Tibial artery (tissue), 4 donors: Measurements from ENCODE around the gene EFCAB10.

ENCODE experiments used
- DNase-seq, 2 donors: peaks; one replicate each; pipeline ENCODE4 v3.0.0-alpha.2; 2019
- H3K27ac ChIP-seq, 2 donors: fragments of 200-600 bp; sonication (generic) in 1 of 2; 1 replicate in 1 of 2; 2 replicates in 1 of 2; pipeline ENCODE4 v1.5.1; 2018 to 2019; ENCODE audit warnings: mild to moderate bottlenecking in 1 of 2
- H3K27me3 ChIP-seq, 2 donors: fragments of 200-600 bp; sonication (generic) in 1 of 2; one replicate each; pipeline versions ENCODE4 v1.5.1 to v1.6.0; 2016 to 2019
- H3K36me3 ChIP-seq, 3 donors: fragments of 200-600 bp; sonication (generic) in 2 of 3; one replicate each; pipeline ENCODE4 v1.5.1; 2016 to 2019; ENCODE audit warnings: mild to moderate bottlenecking in 2 of 3
- H3K4me1 ChIP-seq, 4 donors: fragments of 200-600 bp; sonication (generic) in 2 of 4; 1 replicate in 3 of 4; 2 replicates in 1 of 4; pipeline ENCODE4 v1.5.1; 2016 to 2019
- H3K4me3 ChIP-seq, 2 donors: fragments of 200-600 bp; sonication (generic) in 1 of 2; 1 replicate in 1 of 2; 2 replicates in 1 of 2; pipeline ENCODE4 v1.5.1; 2018 to 2019; ENCODE audit warnings: mild to moderate bottlenecking in 2 of 2
- H3K9me3 ChIP-seq, 3 donors: fragments of 200-600 bp; sonication (generic) in 1 of 3; one replicate each; pipeline ENCODE4 v1.5.1; 2016 to 2019
- CTCF ChIP-seq, 2 experiments: fragments of 200-600 bp in 1 of 2; fragments of 450-650 bp in 1 of 2; IDR thresholded peaks; one replicate each; pipeline ENCODE4 v1.5.1; 2017 to 2019; ENCODE audit warnings: antibody characterized with exemption in 2 of 2, mild to moderate bottlenecking in 1 of 2, moderate library complexity in 1 of 2
- intact Hi-C: fragments of 100-400 bp; cut with DNase I; formaldehyde crosslinking; loops from one replicate; pipeline ENCODE4 v1.15.0; 2023; ENCODE audit warnings: low total_unique reads

EFCAB10 gene

DNA sequence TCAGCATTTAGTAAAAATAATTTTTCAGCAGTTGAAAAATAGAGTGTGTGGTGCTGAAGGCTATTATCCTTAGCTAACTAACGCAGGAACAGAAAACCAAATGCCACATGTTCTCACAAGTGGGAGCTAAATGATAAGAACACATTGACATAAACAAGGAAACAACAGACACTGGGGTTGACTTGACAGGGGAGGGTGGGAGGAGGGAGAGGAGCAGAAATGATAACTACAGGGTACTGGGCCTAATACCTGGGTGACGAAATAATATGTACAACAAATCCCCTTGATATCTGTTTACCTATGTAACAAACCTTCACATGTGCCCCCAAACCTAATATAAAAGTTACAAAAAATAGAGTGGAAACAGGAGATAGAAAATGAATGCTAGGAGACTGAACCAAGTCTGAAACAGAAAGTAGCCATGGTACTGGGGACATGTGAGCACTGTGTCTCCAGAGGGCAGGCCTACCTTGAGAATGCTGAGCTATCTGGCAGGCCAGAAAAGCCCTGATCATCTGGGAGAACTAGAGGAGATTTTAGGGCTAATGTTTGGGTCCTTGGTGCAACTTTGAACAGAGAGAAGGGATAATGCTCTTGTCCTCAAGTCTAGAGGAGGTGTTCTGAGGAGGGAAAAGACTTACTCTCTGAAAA is 4.7 kb upstream of the EFCAB10 start:
- Histone ChIP-seq H3K27me3 (peaks cover 0 to 10% of the 10 kb centered on the region in 2 donors), H3K4me3 (no peak overlapping the region), H3K36me3 (no peaks in the 10 kb centered on the region), H3K27ac (no peak overlapping the region), H3K4me1 (peaks cover 0 to 11% (median 3%) of the 10 kb centered on the region in 4 donors), H3K9me3 (no peaks in the 10 kb centered on the region)
- TF ChIP-seq CTCF (IDR thresholded peaks at IDR 0.05), result no peak
- DNase-seq, result no peak
- intact Hi-C loops, result no loop called here

GRCh38 chr7:105584165-105584564 is 2.9 kb upstream of the EFCAB10 start:
- no peak for TF ChIP-seq CTCF (IDR thresholded peaks at IDR 0.05)
- intact Hi-C loops, result no loop called here

DNA sequence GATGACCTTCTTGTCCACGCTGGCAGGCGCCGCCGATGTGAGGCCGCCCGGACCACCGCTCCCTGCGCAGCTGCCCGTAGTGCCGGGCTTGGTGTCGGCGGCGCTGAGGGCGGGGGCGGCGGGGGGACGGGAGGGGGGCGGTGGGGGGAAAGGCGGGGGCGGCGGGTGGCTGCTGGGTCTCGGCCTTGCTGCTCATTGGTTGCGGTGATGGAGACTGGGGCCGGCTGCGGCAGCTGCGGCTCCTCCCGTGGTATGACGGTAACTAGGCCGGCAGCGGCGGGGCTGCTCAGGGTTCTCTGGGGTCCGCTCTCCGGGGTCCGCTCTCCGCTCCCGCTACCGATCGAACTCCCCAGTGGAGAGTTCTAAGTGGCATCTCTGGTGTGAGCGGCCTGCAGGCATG is 1.8 kb upstream of the EFCAB10 start:
- H3K27me3 ChIP-seq, result peaks cover 0 to 13% of the 10 kb centered on the region in 2 donors
- DNase-seq, result no peak

More at GRCh38 chr7:105584165-105584564, 2.9 kb upstream of the EFCAB10 start:
- Histone ChIP-seq H3K4me1 (peaks cover 0 to 9% (median 3%) of the 10 kb centered on the region in 4 donors), H3K36me3 (no peaks in the 10 kb centered on the region), H3K9me3 (no peaks in the 10 kb centered on the region), H3K27ac (no peak overlapping the region), H3K4me3 (no peak overlapping the region), H3K27me3 (peaks cover 0 to 13% of the 10 kb centered on the region in 2 donors)
- no peak for DNase-seq

DNA sequence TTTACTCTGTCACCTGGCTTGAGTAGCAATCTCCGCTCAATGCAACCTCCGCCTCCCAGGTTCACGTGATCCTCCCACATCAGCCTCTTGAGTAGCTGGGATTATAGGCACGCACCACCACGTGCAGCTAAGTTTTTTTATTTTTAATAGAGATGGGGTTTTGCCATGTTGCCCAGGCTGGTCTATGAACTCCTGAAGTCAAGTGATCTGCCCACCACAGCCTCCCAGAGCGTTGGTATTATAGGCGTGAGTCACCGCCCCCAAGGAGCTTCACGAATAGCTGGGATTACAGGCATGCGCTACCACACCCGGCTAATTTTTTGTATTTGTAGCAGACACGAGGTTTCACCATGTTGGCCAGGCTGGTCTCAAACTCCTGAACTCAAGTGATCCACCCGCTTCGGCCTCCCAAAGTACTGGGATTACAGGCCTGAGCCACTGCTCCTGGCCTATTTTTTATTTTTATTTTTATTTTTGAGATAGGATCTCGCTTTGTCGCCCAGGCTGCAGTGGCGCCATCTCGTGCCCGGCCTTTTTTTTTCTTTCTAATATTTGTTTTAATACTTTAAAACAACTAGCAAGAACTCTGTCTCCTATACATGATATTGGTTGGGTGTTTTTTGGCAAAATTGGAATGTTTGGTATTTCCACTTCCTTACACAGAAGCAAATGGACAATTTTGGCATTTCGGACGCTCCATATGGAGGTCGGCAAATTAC is 1.1 kb downstream of the EFCAB10 start:
- Histone ChIP-seq H3K27me3 (peaks cover 0 to 13% of the 10 kb centered on the region in 2 donors), H3K4me1 (peaks cover 0 to 6% (median 3%) of the 10 kb centered on the region in 4 donors), H3K4me3 (no peak overlapping the region), H3K27ac (no peak overlapping the region), H3K36me3 (no peaks in the 10 kb centered on the region), H3K9me3 (no peaks in the 10 kb centered on the region)
- intact Hi-C loops, result no loop called here
- DNase-seq, result no peak
- no peak for TF ChIP-seq CTCF (IDR thresholded peaks at IDR 0.05)

More for the DNA sequence above, 1.8 kb upstream of the EFCAB10 start:
- intact Hi-C loops, result no loop called here
- Histone ChIP-seq H3K4me3 (no peak overlapping the region), H3K36me3 (no peaks in the 10 kb centered on the region), H3K9me3 (no peaks in the 10 kb centered on the region), H3K27ac (no peak overlapping the region), H3K4me1 (peaks cover 0 to 6% (median 3%) of the 10 kb centered on the region in 4 donors)
- TF ChIP-seq CTCF (IDR thresholded peaks at IDR 0.05), result no peak

DNA sequence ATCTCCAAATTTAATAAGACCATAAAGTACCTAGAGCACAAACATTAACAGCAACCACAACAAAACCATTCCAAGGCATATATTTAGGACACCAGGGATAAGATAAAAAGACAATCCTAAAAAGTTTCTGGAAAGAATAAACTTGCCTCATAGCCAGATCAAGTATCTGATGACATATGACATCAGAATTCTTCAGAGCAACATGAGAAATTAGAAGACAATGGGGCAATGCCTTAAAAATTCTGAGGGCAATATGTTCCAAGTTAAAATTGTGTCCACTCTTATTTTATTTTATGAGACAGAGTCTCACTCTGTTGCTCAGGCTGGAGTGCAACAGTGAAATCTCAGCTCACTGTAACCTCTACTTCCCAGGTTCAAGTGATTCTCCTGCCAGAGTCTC is 2.8 kb downstream of the EFCAB10 start:
- peaks cover 0 to 6% (median 3%) of the 10 kb centered on the region in 4 donors for H3K4me1 ChIP-seq
- DNase-seq, result no peak
- intact Hi-C loops, result no loop called here
- no peak overlapping the region for H3K4me3 ChIP-seq
- no peak for TF ChIP-seq CTCF (IDR thresholded peaks at IDR 0.05)
- H3K27me3 ChIP-seq, result peaks cover 0 to 13% of the 10 kb centered on the region in 2 donors
- H3K27ac ChIP-seq, result no peak overlapping the region
- no peaks in the 10 kb centered on the region for H3K36me3 ChIP-seq
- H3K9me3 ChIP-seq, result no peaks in the 10 kb centered on the region
